GM12891 (cell line): ENCODE data around the gene THOC5.

ENCODE experiments used
- POLR2A ChIP-seq: IDR thresholded peaks from 2 replicates; pipeline ENCODE4 v1.6.1; 2011; ENCODE audit warnings: low read depth, low read length, control low read depth
- POLR2AphosphoS5 ChIP-seq: IDR thresholded peaks from 2 replicates; pipeline ENCODE4 v1.6.1; 2011; ENCODE audit warnings: low read depth, low read length, control low read depth
- SPI1 ChIP-seq: IDR thresholded peaks from 2 replicates; pipeline ENCODE4 v1.6.1; 2011; ENCODE audit warnings: low read depth, low read length, control low read depth
- TAF1 ChIP-seq: IDR thresholded peaks from 2 replicates; pipeline ENCODE4 v1.6.1; 2011; ENCODE audit warnings: low read depth, low read length, control low read depth

DNA sequence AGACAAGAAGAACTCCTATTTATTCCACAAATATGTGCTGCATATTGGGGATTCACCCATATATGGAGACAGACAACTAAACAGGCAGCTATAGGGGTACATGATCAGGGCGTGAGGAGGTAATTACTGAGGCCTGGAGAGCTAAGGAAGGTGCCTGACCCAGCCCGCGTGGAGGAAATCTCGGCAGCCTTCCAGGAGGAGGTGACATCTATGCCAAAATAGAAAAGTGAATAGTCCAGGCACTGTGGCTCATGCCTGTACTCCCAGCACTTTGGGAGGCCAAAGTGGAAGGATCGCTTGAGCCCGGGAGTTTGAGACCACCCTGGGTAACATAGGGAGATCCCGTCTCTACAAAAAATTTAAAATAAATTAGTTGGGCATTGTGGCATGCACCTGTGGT, 13.8 kb upstream of the THOC5 start:
- TF ChIP-seq POLR2A (no peak), POLR2AphosphoS5 (no peak), SPI1 (no peak), TAF1 (no peak)
